ENCODE data around the gene RSPH9.

GRCh38 chr6:43629104-43629504, 15.7 kb upstream of the RSPH9 start, which contains the start of gene GTPBP2:
- TF ChIP-seq CTCF (IDR thresholded peaks at IDR 0.05; ENCODE audit: low read depth, low read length, missing input control) (no peak), MAX (IDR thresholded peaks at IDR 0.05) (no peak), ZBTB33 (IDR thresholded peaks at IDR 0.05) (peak; percentile 85), JUND (IDR thresholded peaks at IDR 0.05) (no peak), TAF1 (conservative IDR thresholded peaks at IDR 0.05) (no peak), YY1 (IDR thresholded peaks at IDR 0.05) (no peak), REST (IDR thresholded peaks at IDR 0.05) (peak; percentile 8), FOXA1 (IDR thresholded peaks at IDR 0.05) (no peak)

All from liver (tissue), 3 donors.